HAP-1 (cell line): ENCODE measurements around the gene REEP6.

Source experiments
- DNase-seq, 2 experiments: peaks; one replicate each; pipeline ENCODE4 v3.0.0-alpha.2; 2016 to 2020; ENCODE audit warnings: low spot score in 2 of 2
- H3K27me3 ChIP-seq: fragments of 250-450 bp; sonication (Bioruptor Pico); 2 replicates; pipeline ENCODE4 v1.5.1; 2020; ENCODE audit warnings: low read depth, mild to moderate bottlenecking, moderate library complexity
- H3K36me3 ChIP-seq: fragments of 250-450 bp; sonication (Bioruptor Pico); replicated peaks from 2 replicates; pipeline ENCODE4 v1.5.1; 2020; ENCODE audit warnings: mild to moderate bottlenecking
- H3K4me1 ChIP-seq: fragments of 250-450 bp; sonication (Bioruptor Pico); 2 replicates; pipeline ENCODE4 v1.5.1; 2020; ENCODE audit warnings: mild to moderate bottlenecking
- H3K4me3 ChIP-seq: fragments of 250-450 bp; sonication (Bioruptor Pico); 2 replicates; pipeline ENCODE4 v1.5.1; 2020; ENCODE audit warnings: mild to moderate bottlenecking, moderate library complexity
- H3K9me3 ChIP-seq: fragments of 250-450 bp; sonication (Bioruptor Pico); 2 replicates; pipeline ENCODE4 v1.5.1; 2020; ENCODE audit warnings: mild to moderate bottlenecking, moderate library complexity
- in situ Hi-C: fragments of 300-500 bp; cut with MboI; formaldehyde crosslinking; loops from 3 replicates; pipeline ENCODE4 v1.14.3; 2020; ENCODE audit warnings: low sequenced_read_pairs, inconsistent platforms, mixed read lengths

Gene REEP6

GRCh38 chr19:1486720-1487575 is 4.0 kb upstream of the REEP6 start:
- in situ Hi-C loops, result no loop called here
- no peaks in the 10 kb centered on the region for H3K27me3 ChIP-seq
- H3K4me3 ChIP-seq, result no peak overlapping the region
- no peaks in the 10 kb centered on the region for H3K9me3 ChIP-seq
- no peaks in the 10 kb centered on the region for H3K36me3 ChIP-seq
- DNase-seq, result no peak
- peaks cover 12% of the 10 kb centered on the region for H3K4me1 ChIP-seq

- no peak for DNase-seq
- Histone ChIP-seq H3K4me1 (peaks cover 13% of the 10 kb centered on the region), H3K9me3 (no peaks in the 10 kb centered on the region), H3K27me3 (no peaks in the 10 kb centered on the region), H3K36me3 (no peaks in the 10 kb centered on the region), H3K4me3 (no peak overlapping the region)
- in situ Hi-C loops, result no loop called here
These were observed 3.3 kb upstream of the REEP6 start for GRCh38 chr19:1487576-1488281.

DNA sequence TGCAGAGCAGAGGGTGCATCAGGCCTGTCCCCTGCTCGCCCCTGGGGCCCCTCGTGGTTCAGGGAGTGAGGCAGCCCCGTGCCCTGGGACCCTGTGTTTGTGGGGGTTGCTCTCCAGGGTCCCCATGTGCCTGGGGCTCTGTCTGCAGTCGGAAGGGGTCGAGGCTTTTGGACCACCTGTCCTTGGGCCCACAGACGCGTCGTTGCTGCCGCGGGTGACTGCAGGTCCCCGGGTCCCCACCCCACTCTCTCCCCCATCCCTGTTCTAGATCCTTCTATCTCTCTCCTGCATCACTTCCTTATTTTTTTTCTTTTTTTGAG is 2.7 kb upstream of the REEP6 start:
- Histone ChIP-seq H3K4me1 (peaks cover 18% of the 10 kb centered on the region), H3K4me3 (no peak overlapping the region), H3K27me3 (no peaks in the 10 kb centered on the region), H3K9me3 (no peaks in the 10 kb centered on the region), H3K36me3 (no peaks in the 10 kb centered on the region)
- in situ Hi-C loops, result no loop called here
- no peak for DNase-seq

DNA sequence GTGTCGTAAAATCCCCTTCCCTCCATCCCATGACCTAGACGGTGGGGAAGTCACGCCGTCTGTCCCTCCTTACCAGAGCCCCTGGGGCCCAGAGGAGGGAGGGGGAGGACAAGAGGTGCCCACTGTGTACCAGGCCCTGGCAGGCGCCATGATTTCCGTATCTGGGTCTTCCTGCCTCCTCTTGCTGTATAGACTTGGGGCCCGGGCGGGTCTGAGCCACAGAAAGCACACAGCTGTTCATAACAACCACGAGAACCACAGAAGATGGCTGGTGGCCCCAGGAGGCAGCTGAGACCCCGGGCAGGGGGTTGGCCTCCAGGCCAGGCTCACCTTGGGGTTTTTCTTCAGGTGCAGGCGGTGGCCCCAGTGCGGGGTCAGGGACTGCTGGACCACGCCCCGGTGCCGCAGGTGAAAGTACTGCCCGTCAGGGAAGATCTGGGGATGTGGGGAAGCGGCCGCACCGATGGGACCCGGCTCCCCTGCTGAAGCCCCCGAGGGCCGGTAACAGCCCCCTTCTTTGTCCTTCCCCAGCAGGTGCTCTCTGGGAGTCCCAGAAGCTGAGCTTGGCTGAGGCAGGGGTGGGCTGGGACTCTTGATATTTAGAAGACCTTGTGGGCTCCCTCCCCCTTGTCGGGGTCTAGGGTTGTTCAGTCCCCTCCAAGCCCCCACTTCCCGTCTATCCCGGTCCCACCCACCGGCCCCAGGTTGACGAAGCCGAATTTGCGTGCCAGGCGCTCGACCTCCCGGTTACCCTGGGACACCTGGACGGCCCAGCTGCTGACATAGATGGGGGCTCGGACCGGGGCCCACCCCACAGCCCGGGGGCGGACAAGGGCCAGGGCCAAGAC is 1.3 kb upstream of the REEP6 start:
- no peaks in the 10 kb centered on the region for H3K9me3 ChIP-seq
- H3K36me3 ChIP-seq, result no peaks in the 10 kb centered on the region
- DNase-seq, result no peak
- peak overlapping the region; percentile 39 for H3K4me3 ChIP-seq
- H3K27me3 ChIP-seq, result no peaks in the 10 kb centered on the region
- H3K4me1 ChIP-seq, result peaks cover 19% of the 10 kb centered on the region
- in situ Hi-C loops, result no loop called here

GRCh38 chr19:1490311-1491113 is 469 bp upstream of the REEP6 start, which contains the start of gene PCSK4:
Gene PCSK4 (minus strand): TSS chr19:1490350. CDS start chr19:1490346, 4 bp downstream.
- peak; percentile 98 to 99 for DNase-seq

DNA sequence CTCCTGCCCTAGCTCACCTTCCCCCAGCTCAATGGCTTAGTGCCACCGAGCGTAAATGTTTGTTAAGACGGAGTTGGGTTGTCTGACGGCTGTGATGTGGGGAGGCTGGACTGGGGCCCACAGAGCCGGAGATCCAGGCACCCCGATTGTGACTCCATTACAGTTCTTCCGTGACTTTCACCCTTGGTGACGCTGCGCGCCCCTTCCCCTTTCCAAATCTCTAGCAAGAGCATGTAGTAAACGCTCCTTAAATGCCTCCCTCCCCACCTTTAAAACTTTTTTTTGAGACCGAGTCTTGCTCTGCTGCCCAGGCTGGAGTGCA is 829 bp downstream of the REEP6 start:
- in situ Hi-C loops, result no loop called here
- peaks cover 19% of the 10 kb centered on the region for H3K4me1 ChIP-seq
- no peaks in the 10 kb centered on the region for H3K27me3 ChIP-seq
- DNase-seq, result no peak
- peak overlapping the region; percentile 51 for H3K4me3 ChIP-seq
- H3K9me3 ChIP-seq, result no peaks in the 10 kb centered on the region
- no peaks in the 10 kb centered on the region for H3K36me3 ChIP-seq

More at GRCh38 chr19:1490311-1491113, 469 bp upstream of the REEP6 start, which contains the start of gene PCSK4:
- Histone ChIP-seq H3K4me1 (peaks cover 19% of the 10 kb centered on the region), H3K4me3 (peak within 1 kb of the TSS; percentile 51), H3K27me3 (no peaks in the 10 kb centered on the region), H3K36me3 (no peaks in the 10 kb centered on the region), H3K9me3 (no peaks in the 10 kb centered on the region)
- in situ Hi-C loops, result no loop called here

DNA sequence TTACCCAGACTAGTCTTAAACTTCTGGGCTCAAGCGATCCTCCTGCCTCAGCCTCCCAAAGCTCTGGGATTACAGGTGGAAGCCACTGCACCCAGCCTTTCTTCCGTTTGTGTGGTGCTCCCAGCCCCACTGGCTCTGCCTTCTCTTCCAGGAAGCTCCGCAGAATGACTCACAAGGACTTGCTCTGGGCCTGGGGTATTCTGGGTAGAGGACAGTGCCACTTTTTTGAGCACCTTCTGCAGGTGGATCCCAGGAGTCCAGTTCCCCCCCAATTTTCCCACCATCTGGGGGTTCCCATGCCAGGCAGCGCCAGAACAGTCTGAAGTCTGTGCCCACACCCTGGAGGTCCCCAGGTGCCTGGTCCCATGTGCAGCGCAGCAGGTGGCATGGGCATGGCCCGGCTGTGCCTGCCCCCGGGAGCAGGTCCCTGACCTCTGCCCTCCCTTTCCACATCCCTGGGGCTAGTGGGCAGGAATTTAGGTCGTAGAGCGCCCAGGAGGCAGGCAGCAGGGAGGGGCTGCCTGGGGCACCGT is 1.6 kb downstream of the REEP6 start:
- peaks cover 19% of the 10 kb centered on the region for H3K4me1 ChIP-seq
- no peak overlapping the region for H3K4me3 ChIP-seq
- H3K36me3 ChIP-seq, result no peaks in the 10 kb centered on the region
- H3K27me3 ChIP-seq, result no peaks in the 10 kb centered on the region
- H3K9me3 ChIP-seq, result no peaks in the 10 kb centered on the region
- DNase-seq, result no peak
- in situ Hi-C loops, result no loop called here

- H3K9me3 ChIP-seq, result no peaks in the 10 kb centered on the region
- DNase-seq, result no peak
- H3K27me3 ChIP-seq, result no peaks in the 10 kb centered on the region
- in situ Hi-C loops, result no loop called here
- no peaks in the 10 kb centered on the region for H3K36me3 ChIP-seq
- H3K4me1 ChIP-seq, result peaks cover 26% of the 10 kb centered on the region
- H3K4me3 ChIP-seq, result no peak overlapping the region
These were observed 3.3 kb downstream of the REEP6 start for GRCh38 chr19:1494115-1494815.

- no peaks in the 10 kb centered on the region for H3K36me3 ChIP-seq
- peaks cover 23% of the 10 kb centered on the region for H3K4me1 ChIP-seq
- in situ Hi-C loops, result no loop called here
- H3K9me3 ChIP-seq, result peaks cover 5% of the 10 kb centered on the region; the same call in 1 of the 2 replicates
- DNase-seq, result no peak
- no peak overlapping the region for H3K4me3 ChIP-seq
- H3K27me3 ChIP-seq, result no peaks in the 10 kb centered on the region
These were observed 4.2 kb downstream of the REEP6 start for GRCh38 chr19:1495051-1495798.

DNA sequence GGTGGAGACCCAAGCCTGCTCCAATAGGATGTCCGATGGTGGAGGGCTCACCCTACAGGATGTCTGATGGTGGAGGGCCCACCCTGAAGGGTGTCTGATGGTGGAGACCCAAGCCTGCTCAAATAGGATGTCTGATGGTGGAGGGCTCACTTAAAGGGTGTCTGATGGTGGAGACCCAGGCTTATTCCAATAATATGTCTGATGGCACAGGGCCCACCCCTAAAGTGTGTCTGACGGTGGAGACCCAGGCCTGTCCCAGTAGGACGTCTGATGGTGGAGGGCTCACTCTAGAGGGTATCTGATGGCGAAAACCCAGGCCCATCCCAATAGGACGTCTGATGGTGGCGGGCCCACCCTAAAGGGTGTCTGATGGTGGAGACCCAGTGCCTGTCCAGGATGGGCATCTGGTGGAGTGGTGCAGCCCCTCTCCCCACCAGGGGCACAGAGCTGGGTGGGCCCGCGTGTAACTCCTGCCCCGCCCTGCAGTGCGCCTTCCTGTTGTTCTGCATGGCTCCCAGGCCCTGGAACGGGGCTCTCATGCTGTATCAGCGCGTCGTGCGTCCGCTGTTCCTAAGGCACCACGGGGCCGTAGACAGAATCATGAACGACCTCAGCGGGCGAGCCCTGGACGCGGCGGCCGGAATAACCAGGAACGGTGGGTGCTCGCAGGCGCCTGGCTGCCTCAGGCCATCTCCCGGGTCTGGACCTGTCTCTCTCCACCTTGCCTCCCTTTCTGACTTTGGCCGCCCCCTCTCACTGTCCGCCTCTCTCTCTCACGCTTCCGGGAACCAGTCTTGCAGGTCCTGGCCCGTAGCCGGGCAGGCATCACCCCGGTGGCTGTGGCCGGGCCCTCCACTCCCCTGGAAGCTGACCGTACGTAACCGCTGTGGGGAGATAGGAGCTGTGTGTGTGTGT is 5.1 kb downstream of the REEP6 start:
- DNase-seq, result no peak
- in situ Hi-C loops, result no loop called here

More for the DNA sequence above, 5.1 kb downstream of the REEP6 start:
- Histone ChIP-seq H3K4me3 (no peak overlapping the region), H3K4me1 (peaks cover 23% of the 10 kb centered on the region), H3K36me3 (no peaks in the 10 kb centered on the region), H3K9me3 (peaks cover 5% of the 10 kb centered on the region; the same call in 1 of the 2 replicates), H3K27me3 (no peaks in the 10 kb centered on the region)
